GM10248 (cell line): Measurements from ENCODE around the gene LAMA2.
A peak's percentile ranks its signal among the peaks of the same experiment; 100 is the strongest.

ENCODE experiments used
- CTCF ChIA-PET: fragments of 300-600 bp; sonication (Branson Sonifier 250); formaldehyde crosslinking; extraction: SDS; loops from one replicate; lab custom pipeline; 2021; ENCODE audit warnings: antibody characterized with exemption; lab: Yijun Ruan, JAX
- POLR2A ChIA-PET: fragments of 350-650 bp; sonication (Branson Sonifier 250); formaldehyde crosslinking; extraction: SDS; loops from one replicate; lab custom pipeline; 2020; ENCODE audit warnings: antibody characterized with exemption; lab: Yijun Ruan, JAX
- DNase-seq: peaks from one replicate; pipeline ENCODE4 v3.0.0; 2012; ENCODE audit errors: extremely low spot score
- CTCF ChIP-seq: IDR thresholded peaks from 2 replicates; pipeline ENCODE4 v1.5.1; 2012; ENCODE audit warnings: mild to moderate bottlenecking, low read depth; ENCODE audit errors: extremely low read depth, missing control alignments, control extremely low read depth

LAMA2 gene

GRCh38 chr6:129434091-129434490 is 551.2 kb downstream of the LAMA2 start:
- DNase-seq, result no peak
- ChIA-PET POLR2A (no interaction called here), CTCF (no interaction called here)
- no peak for TF ChIP-seq CTCF

- no peak for DNase-seq
- CTCF ChIA-PET, result no interaction called here
- POLR2A ChIA-PET, result no interaction called here
- no peak for TF ChIP-seq CTCF
Measured at GRCh38 chr6:129440691-129441090, 557.8 kb downstream of the LAMA2 start.

GRCh38 chr6:129444683-129445082 is 561.7 kb downstream of the LAMA2 start:
- ChIA-PET POLR2A (no interaction called here), CTCF (no interaction called here)
- DNase-seq, result no peak
- TF ChIP-seq CTCF, result no peak

GRCh38 chr6:129446272-129447197 is 563.6 kb downstream of the LAMA2 start:
- no peak for TF ChIP-seq CTCF
- POLR2A ChIA-PET, result no interaction called here
- no peak for DNase-seq

GRCh38 chr6:129447198-129447565 is 564.2 kb downstream of the LAMA2 start:
- CTCF ChIA-PET, result no interaction called here
- POLR2A ChIA-PET, result no interaction called here
- DNase-seq, result no peak
- TF ChIP-seq CTCF, result no peak

More at GRCh38 chr6:129446272-129447197, 563.6 kb downstream of the LAMA2 start:
- CTCF ChIA-PET, result no interaction called here

GRCh38 chr6:129448965-129449364 is 566.0 kb downstream of the LAMA2 start:
- no peak for TF ChIP-seq CTCF
- ChIA-PET POLR2A (no interaction called here), CTCF (no interaction called here)
- peak; percentile 61 for DNase-seq
